Right ventricle myocardium inferior (tissue), 1 donor: ENCODE measurements around the gene SERPINB1. TPM values are rescaled to one million over a fixed set of nuclear protein-coding genes. Genes with fewer than 3 reads are reported as not detected.
"Not testable (repeated sequence)": the region's sequence is repeated elsewhere in the genome, so short reads cannot be mapped to it uniquely, and the experiment has no call there.

ENCODE experiments used
- ATAC-seq: fragments of 200-7000 bp; cut with Tn5 transposase; one replicate; pipeline ENCODE4 v1.9.1; 2020; ENCODE audit warnings: mild to moderate bottlenecking, moderate library complexity
- DNase-seq: peaks from one replicate; pipeline ENCODE4 v3.0.0; 2021; ENCODE audit errors: missing footprints
- intact Hi-C: fragments of 100-400 bp; cut with DNase I; formaldehyde crosslinking; loops from one replicate; pipeline ENCODE4 v1.11.0; 2022
- total RNA-seq: library from RNA; stranded (reverse); fragmentation: NEBNext Ultra II Directional; extraction: Animal tissue kit (Norgen Biotek cat#: 25700); gene quantifications from one replicate; pipeline ENCODE4 v1.2.1, GENCODE V29; 2021
- donor health status: DM: no; HTN: yes; CAD: no; lungs with severe emphysema.

The SERPINB1 gene
- total RNA-seq, 1 donor from 2014 or later = 27.5 TPM

GRCh38 chr6:2853769-2854395 is 12.2 kb upstream of the SERPINB1 start:
- intact Hi-C loops = loop anchor here (2.0 kb wide), 1 partner anchor 23 kb away; no protein-coding TSS in a partner anchor
- no peak for DNase-seq

GRCh38 chr6:2853378-2853768 is 11.7 kb upstream of the SERPINB1 start:
- DNase-seq, intact Hi-C loops, ATAC-seq: not testable (repeated sequence)

More at GRCh38 chr6:2853769-2854395, 12.2 kb upstream of the SERPINB1 start:
- peak; percentile 21 for ATAC-seq

GRCh38 chr6:2852921-2853322 is 11.3 kb upstream of the SERPINB1 start:
- no peak for ATAC-seq
- intact Hi-C loops = no loop called here
- no peak for DNase-seq

- DNase-seq (no peak), ATAC-seq (no peak)
- intact Hi-C loops = no loop called here
These were observed 10.8 kb upstream of the SERPINB1 start for GRCh38 chr6:2852514-2852855.

- DNase-seq (no peak), ATAC-seq (no peak)
- intact Hi-C loops = no loop called here
These were observed 10.3 kb upstream of the SERPINB1 start for GRCh38 chr6:2851727-2852513.

GRCh38 chr6:2850538-2851113 is 9.0 kb upstream of the SERPINB1 start:
- ATAC-seq (no peak), DNase-seq (no peak)
- intact Hi-C loops = no loop called here

- ATAC-seq (no peak), DNase-seq (no peak)
- intact Hi-C loops = loop anchor here (5.0 kb wide), 1 partner anchor 63 kb away; no protein-coding TSS in a partner anchor
These were observed 7.2 kb upstream of the SERPINB1 start for GRCh38 chr6:2848851-2849250.

GRCh38 chr6:2845880-2846208 is 4.2 kb upstream of the SERPINB1 start:
- DNase-seq = no peak
- intact Hi-C loops = loop anchor here (1.0 to 5.0 kb wide), 3 partner anchors 66 to 143 kb away; no protein-coding TSS in a partner anchor
- ATAC-seq = no peak

- ATAC-seq = no peak
- DNase-seq = no peak
- intact Hi-C loops = loop anchor here (5.0 kb wide), 1 partner anchor 213 kb away; no protein-coding TSS in a partner anchor
These were observed 2.3 kb upstream of the SERPINB1 start for GRCh38 chr6:2844008-2844407.

- DNase-seq (no peak), ATAC-seq (no peak)
- intact Hi-C loops = loop anchor here (5.0 kb wide), 1 partner anchor 214 kb away; no protein-coding TSS in a partner anchor
These were observed 1.6 kb upstream of the SERPINB1 start for GRCh38 chr6:2843138-2843740.

GRCh38 chr6:2842139-2842552 is 483 bp upstream of the SERPINB1 start:
- no peak for ATAC-seq
- DNase-seq = no peak
- intact Hi-C loops = loop anchor here (5.0 kb wide), 1 partner anchor 215 kb away; no protein-coding TSS in a partner anchor

- no peak for DNase-seq
- intact Hi-C loops = loop anchor here (1.0 to 5.0 kb wide), 3 partner anchors 23 to 217 kb away; no protein-coding TSS in a partner anchor
- ATAC-seq = no peak
These were observed 958 bp downstream of the SERPINB1 start for GRCh38 chr6:2840749-2841061.

- no peak for ATAC-seq
- intact Hi-C loops = loop anchor here (2.0 to 5.0 kb wide), 2 partner anchors 49 to 217 kb away; no protein-coding TSS in a partner anchor
- DNase-seq = no peak
These were observed 1.5 kb downstream of the SERPINB1 start for GRCh38 chr6:2839982-2840748.

- ATAC-seq = no peak
- no peak for DNase-seq
- intact Hi-C loops = no loop called here
These were observed 2.3 kb downstream of the SERPINB1 start for GRCh38 chr6:2839195-2839981.

GRCh38 chr6:2838251-2838650 is 3.4 kb downstream of the SERPINB1 start:
- ATAC-seq = no peak
- intact Hi-C loops = no loop called here
- no peak for DNase-seq

GRCh38 chr6:2834262-2834661 is 7.4 kb downstream of the SERPINB1 start:
- no peak for DNase-seq
- ATAC-seq = no peak
- intact Hi-C loops = no loop called here

GRCh38 chr6:2831392-2831791 is 10.3 kb downstream of the SERPINB1 start:
- intact Hi-C loops = no loop called here
- DNase-seq = no peak
- no peak for ATAC-seq

GRCh38 chr6:2830183-2830582 is 11.5 kb downstream of the SERPINB1 start:
- DNase-seq = no peak
- intact Hi-C loops = no loop called here
- no peak for ATAC-seq
